ENCODE measurements around the gene MYO18B.

MYO18B gene

DNA sequence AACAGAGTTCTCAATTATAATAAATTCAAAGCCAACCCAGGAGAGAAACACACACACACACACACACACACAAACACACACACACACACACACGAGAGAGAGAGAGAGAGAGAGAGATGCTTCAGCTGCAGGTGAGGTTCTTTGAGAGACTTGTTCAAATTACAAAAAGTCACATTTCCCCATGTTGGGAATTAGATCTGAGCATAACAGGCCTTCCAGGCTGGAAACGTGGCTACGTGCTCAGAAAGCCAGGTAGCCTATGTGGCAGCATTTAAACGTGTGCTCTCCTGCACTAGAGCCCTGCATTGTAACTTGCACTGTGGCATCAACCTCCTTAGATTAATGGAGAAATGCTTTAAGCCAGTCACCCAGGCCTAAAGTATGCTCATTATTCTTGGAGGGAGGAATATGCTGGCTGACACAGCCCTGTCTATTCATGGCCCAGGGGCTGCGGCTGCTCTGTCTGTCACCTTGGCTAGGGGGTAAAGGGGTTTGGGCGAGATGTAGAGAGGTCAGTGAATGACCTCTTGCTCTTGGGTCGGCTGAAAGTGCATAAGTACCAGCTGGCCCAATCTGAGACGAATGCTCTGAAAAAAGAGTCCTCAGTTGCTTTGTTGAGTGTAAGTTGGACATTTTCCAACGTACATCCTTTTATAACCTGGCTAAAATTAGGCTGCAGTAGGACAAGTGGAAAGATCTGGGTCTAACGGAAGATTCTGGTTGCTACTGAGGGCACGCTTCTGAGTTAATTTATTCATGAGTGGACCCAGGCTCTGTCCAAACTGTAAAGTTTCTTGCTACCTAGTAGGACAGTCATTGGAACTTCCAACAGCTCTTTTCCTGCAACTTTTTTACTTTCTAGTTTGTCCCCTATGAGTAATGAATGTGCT is 256.1 kb downstream of the MYO18B start:
- H3K36me3 ChIP-seq (ENCODE audit: control insufficient read depth, insufficient read depth, low read length): no peaks in the 10 kb centered on the region
- no peak overlapping the region for H3K4me3 ChIP-seq (replicated peaks; ENCODE audit: low read depth, low read length)
- no peak for DNase-seq (ENCODE audit: extremely low read depth, insufficient read length)
- TF ChIP-seq, protein P1, sequence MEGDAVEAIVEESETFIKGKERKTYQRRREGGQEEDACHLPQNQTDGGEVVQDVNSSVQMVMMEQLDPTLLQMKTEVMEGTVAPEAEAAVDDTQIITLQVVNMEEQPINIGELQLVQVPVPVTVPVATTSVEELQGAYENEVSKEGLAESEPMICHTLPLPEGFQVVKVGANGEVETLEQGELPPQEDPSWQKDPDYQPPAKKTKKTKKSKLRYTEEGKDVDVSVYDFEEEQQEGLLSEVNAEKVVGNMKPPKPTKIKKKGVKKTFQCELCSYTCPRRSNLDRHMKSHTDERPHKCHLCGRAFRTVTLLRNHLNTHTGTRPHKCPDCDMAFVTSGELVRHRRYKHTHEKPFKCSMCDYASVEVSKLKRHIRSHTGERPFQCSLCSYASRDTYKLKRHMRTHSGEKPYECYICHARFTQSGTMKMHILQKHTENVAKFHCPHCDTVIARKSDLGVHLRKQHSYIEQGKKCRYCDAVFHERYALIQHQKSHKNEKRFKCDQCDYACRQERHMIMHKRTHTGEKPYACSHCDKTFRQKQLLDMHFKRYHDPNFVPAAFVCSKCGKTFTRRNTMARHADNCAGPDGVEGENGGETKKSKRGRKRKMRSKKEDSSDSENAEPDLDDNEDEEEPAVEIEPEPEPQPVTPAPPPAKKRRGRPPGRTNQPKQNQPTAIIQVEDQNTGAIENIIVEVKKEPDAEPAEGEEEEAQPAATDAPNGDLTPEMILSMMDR (IDR thresholded peaks at IDR 0.05; ENCODE audit: insufficient read depth, low read length, poor library complexity, severe bottlenecking): no peak
- H3K27me3 ChIP-seq (replicated peaks; ENCODE audit: control insufficient read depth, insufficient read depth, low read length): no peaks in the 10 kb centered on the region

DNA sequence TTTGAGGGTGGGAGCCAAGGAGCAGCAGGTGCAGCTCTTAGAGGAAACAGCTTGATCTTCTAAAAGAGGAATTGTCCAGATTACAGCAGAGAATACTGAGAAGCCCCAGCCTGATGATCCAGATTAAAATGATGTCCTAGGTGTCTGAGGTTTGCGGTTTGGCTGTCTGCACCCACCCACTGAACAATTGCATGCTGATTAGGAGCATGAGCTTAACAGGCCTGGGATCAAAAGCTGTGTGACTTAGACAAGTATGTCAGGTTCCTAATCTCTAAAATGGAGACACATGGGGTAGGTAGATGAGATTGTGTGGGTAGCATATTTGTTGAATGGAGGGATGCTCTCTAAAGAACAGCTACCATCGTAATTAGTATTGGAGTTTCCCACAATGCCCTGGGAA is 260.5 kb downstream of the MYO18B start:
- H3K4me3 ChIP-seq (replicated peaks; ENCODE audit: low read depth, low read length): no peak overlapping the region
- DNase-seq (ENCODE audit: extremely low read depth, insufficient read length): no peak
- TF ChIP-seq, protein P1 (IDR thresholded peaks at IDR 0.05; ENCODE audit: insufficient read depth, low read length, poor library complexity, severe bottlenecking): no peak
- H3K27me3 ChIP-seq (replicated peaks; ENCODE audit: control insufficient read depth, insufficient read depth, low read length): no peaks in the 10 kb centered on the region
- H3K36me3 ChIP-seq (ENCODE audit: control insufficient read depth, insufficient read depth, low read length): no peaks in the 10 kb centered on the region

DNA sequence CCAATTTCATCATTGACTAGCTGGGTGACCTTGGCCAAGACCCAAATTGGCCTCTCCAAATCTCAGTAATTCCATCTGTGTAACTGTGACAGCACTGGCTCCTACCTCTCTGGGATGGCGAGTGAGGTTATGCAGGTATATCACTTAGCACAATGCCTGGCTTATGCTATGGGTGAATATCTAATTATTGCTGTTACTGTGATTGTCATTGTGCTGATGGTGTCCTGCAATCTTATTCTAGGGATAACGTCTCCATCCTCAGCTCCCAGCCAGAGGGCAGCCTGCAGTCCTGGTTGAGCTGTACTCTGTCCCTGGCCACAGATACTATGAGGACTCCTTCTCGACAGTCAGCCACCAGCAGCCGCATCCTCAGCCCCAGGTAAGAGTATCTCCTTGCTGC is 262.5 kb downstream of the MYO18B start:
- TF ChIP-seq, protein P1 (IDR thresholded peaks at IDR 0.05; ENCODE audit: insufficient read depth, low read length, poor library complexity, severe bottlenecking): no peak
- Histone ChIP-seq H3K27me3 (replicated peaks; ENCODE audit: control insufficient read depth, insufficient read depth, low read length) (no peaks in the 10 kb centered on the region), H3K36me3 (ENCODE audit: control insufficient read depth, insufficient read depth, low read length) (no peaks in the 10 kb centered on the region), H3K4me3 (replicated peaks; ENCODE audit: low read depth, low read length) (no peak overlapping the region)
- no peak for DNase-seq (ENCODE audit: extremely low read depth, insufficient read length)

DNA sequence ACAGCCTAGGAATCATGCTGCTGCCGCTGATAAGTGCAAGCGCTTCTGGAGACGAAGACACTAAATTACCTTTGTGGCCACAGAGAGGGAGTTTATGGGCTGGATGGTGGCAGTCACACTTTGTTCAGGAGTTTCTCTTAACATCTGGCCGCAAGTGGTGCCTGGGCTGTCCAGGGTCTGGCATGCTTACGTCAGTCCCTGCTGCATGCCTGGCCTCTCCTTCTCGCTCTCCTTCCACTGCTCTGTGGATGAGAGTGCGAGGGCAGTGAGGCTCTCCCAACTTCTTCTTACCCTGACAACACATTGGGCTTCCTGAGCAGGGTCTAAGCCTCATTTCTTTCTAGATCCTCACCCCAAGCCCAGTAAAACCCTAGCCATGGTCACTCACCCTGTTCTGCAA is 266.6 kb downstream of the MYO18B start:
- no peaks in the 10 kb centered on the region for H3K36me3 ChIP-seq (ENCODE audit: control insufficient read depth, insufficient read depth, low read length)
- TF ChIP-seq, protein P1 (IDR thresholded peaks at IDR 0.05; ENCODE audit: insufficient read depth, low read length, poor library complexity, severe bottlenecking): no peak
- H3K27me3 ChIP-seq (replicated peaks; ENCODE audit: control insufficient read depth, insufficient read depth, low read length): no peaks in the 10 kb centered on the region
- no peak overlapping the region for H3K4me3 ChIP-seq (replicated peaks; ENCODE audit: low read depth, low read length)
- no peak for DNase-seq (ENCODE audit: extremely low read depth, insufficient read length)

DNA sequence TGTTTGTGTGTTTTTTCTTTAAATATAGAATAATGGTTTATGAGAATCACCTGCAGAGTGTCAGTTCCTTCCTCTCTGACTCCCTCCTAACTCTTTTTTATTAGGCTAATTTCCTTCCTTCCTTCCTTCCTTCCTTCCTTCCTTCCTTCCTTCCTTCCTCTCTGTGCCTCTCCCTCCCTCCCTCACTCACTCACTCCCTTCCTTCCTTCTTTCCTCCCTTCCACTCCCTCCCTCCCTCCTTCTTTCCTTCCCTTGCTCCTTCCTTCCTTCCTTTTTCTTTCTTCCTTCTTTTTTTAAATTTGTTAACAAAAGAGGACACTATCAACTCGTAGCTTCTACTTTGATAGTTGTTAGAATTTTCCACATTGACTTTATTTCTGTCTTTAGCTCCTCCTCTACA is 274.9 kb downstream of the MYO18B start:
- TF ChIP-seq, protein P1 (IDR thresholded peaks at IDR 0.05; ENCODE audit: insufficient read depth, low read length, poor library complexity, severe bottlenecking): no peak
- no peak for DNase-seq (ENCODE audit: extremely low read depth, insufficient read length)
- H3K4me3 ChIP-seq (replicated peaks; ENCODE audit: low read depth, low read length): no peak overlapping the region
- no peaks in the 10 kb centered on the region for H3K36me3 ChIP-seq (ENCODE audit: control insufficient read depth, insufficient read depth, low read length)
- H3K27me3 ChIP-seq (replicated peaks; ENCODE audit: control insufficient read depth, insufficient read depth, low read length): no peaks in the 10 kb centered on the region; the same call in 1 of the 2 replicates

Data from GM06990 (cell line).